Cerebellar cortex (tissue), 1 donor: ENCODE data around the gene APOA4.

Experiments
- DNase-seq: peaks from one replicate; pipeline ENCODE4 v3.0.0-alpha.2; 2015; ENCODE audit warnings: low spot score

Gene APOA4

GRCh38 chr11:116775975-116776374 lies 47.1 kb downstream of the APOA4 start:
- DNase-seq: no peak

DNA sequence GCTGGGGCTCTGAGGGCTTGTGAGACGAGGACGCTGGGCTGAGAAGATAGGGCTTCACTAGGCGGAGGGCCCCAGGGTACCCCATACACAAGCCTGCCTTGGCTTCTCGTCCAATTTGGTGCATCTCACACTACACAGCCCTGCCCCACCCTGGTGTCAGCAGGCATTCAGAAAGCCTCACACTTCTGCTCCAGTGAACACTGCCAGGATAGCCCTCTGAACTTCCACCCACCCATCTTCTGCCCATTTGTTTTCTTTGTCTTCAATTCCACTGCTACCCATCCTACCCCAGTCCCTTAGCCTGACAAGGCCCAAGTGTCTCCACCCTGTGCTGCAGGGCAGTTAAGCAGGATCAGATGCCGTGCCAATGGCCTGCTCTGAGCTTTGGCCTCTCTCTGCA lies 48.4 kb downstream of the APOA4 start:
- DNase-seq: no peak

GRCh38 chr11:116773203-116774097 lies 49.7 kb downstream of the APOA4 start:
- no peak for DNase-seq

- DNase-seq: peak; percentile 85
These were observed 50.5 kb downstream of the APOA4 start, which contains the start of gene BUD13 for GRCh38 chr11:116772443-116773202. BUD13 (minus strand) TSS chr11:116772987; CDS start chr11:116772964, 23 bp downstream.

DNA sequence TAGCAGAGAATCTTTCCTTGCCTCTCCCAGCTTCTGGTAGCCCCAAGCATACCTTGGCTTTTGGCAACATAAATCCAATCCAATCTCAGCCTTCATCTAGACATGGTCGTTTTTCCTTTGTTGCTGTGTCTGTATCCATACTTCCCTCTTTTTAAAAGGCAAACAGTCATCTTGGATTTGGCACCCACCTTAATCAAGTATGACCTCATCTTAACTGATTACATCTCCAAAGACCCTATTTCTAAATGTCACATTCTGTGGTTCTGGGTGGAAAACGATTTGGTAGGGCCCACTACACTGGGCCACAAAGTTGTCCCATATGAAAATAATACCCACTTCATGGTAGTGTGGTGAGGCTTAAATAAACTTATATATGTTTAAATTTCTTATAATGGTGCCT lies 51.2 kb downstream of the APOA4 start:
- no peak for DNase-seq
